ENCODE measurements around the gene SLC30A2. TPM values are rescaled to one million over a fixed set of nuclear protein-coding genes. Genes with fewer than 3 reads are reported as not detected.

Gene SLC30A2
- total and polyA plus RNA-seq, 10 of the 15 experiments (the other 5 are each of a cell fraction or from before 2014, with no cell fraction given): 0.13 TPM; not detected in 9

- peaks cover 8% of the 10 kb centered on the region; the same call in 1 of the 2 replicates for H3K4me1 ChIP-seq (ENCODE audit: control insufficient read depth, insufficient read depth, low read length)
- intact Hi-C loops (cut with micrococcal nuclease; ENCODE audit: unreplicated experiment) (no loop called here), in situ Hi-C loops (cut with MboI) (no loop called here)
- DNase-seq (ENCODE audit: low read depth, low spot score) (no peak), ATAC-seq (peak; percentile 35), FAIRE-seq (peak; percentile 85)
- BruUV-seq (replicated peaks): no TSS peak
- POLR2A ChIA-PET: no interaction called here
- peak overlapping the region; percentile 20; the same call in 1 of the 2 replicates for H3K4me2 ChIP-seq (ENCODE audit: control insufficient read depth, insufficient read depth)
- no peak for TF ChIP-seq POLR2AphosphoS2 (IDR thresholded peaks at IDR 0.05; ENCODE audit: low read depth, low read length)
- TF ChIP-seq NR2C2 (IDR thresholded peaks at IDR 0.05; ENCODE audit: borderline replicate concordance, control insufficient read depth, insufficient read length, low read depth): no peak
- peak; percentile 53; the same call in 1 of the 2 replicates for TF ChIP-seq RUNX3 (IDR thresholded peaks at IDR 0.05; ENCODE audit: low read length)
- no peak for TF ChIP-seq POU2F2 (IDR thresholded peaks at IDR 0.05; ENCODE audit: borderline replicate concordance, low read depth, low read length)
- TF ChIP-seq CEBPB (IDR thresholded peaks at IDR 0.05; ENCODE audit: borderline replicate concordance in 1 of 2, low read depth in 2 of 2, low read length in 2 of 2): no peak
- TF ChIP-seq SKIL (IDR thresholded peaks at IDR 0.05; ENCODE audit: low read depth, poor library complexity, severe bottlenecking): no peak
- no peak for TF ChIP-seq NFIC (IDR thresholded peaks at IDR 0.05; ENCODE audit: low read depth, low read length)
- TF ChIP-seq PKNOX1 (IDR thresholded peaks at IDR 0.05): no peak
- TF ChIP-seq BRCA1 (IDR thresholded peaks at IDR 0.05; ENCODE audit: low read depth, low read length): no peak
- TF ChIP-seq MYC (IDR thresholded peaks at IDR 0.05; ENCODE audit: insufficient read depth, insufficient read length, insufficient replicate concordance, low read length, severe bottlenecking): no peak
- no peak for TF ChIP-seq NRF1 (conservative IDR thresholded peaks at IDR 0.05; ENCODE audit: low read depth, low read length)
- no peak for TF ChIP-seq HDAC2 (IDR thresholded peaks at IDR 0.05)
- TF ChIP-seq FOXM1 (IDR thresholded peaks at IDR 0.05; ENCODE audit: low read depth, low read length): no peak
- peak; percentile 50; the same call in 1 of the 2 replicates for TF ChIP-seq SPI1 (IDR thresholded peaks at IDR 0.05; ENCODE audit: borderline replicate concordance, insufficient read depth, low read depth, low read length)
- RAD21 ChIA-PET (ENCODE audit: unreplicated experiment): no interaction called here
- no peaks in the 10 kb centered on the region for H3K79me2 ChIP-seq (ENCODE audit: control insufficient read depth, insufficient read depth, low read length)
- no peaks in the 10 kb centered on the region for H3K36me3 ChIP-seq (ENCODE audit: control insufficient read depth in 2 of 2, insufficient read depth in 2 of 2, low read length in 1 of 2)
- CTCF ChIA-PET: interaction anchor here (1.1 kb wide), 1 partner anchor 16 kb away, joined by 4 read pairs; no protein-coding TSS in a partner anchor
- WGBS (ENCODE audit: insufficient coverage, insufficient replicate concordance, low lambda C conversion rate, missing lambda C conversion rate): 51% methylated on average over 8 of the region's 8 CpGs
- H3K4me3 ChIP-seq: no peak overlapping the region
- no peaks in the 10 kb centered on the region; a peak in 3 of 4 replicates for H3K27me3 ChIP-seq (replicated peaks in 1 of 2; ENCODE audit: control insufficient read depth in 2 of 2, insufficient read depth in 2 of 2, low read length in 1 of 2)
- no peaks in the 10 kb centered on the region for H3K9me3 ChIP-seq (replicated peaks; ENCODE audit: control insufficient read depth, insufficient read depth, low read length)
- SMC1A ChIA-PET (ENCODE audit: uncharacterized antibody, unreplicated experiment): interaction anchor here (0.6 to 0.9 kb wide), 2 partner anchors 8 to 126 kb away, joined by 3 read pairs; no protein-coding TSS in a partner anchor
- no peak overlapping the region for H2AFZ ChIP-seq (ENCODE audit: control insufficient read depth, low read depth, low read length)
- H4K20me1 ChIP-seq (ENCODE audit: control insufficient read depth, insufficient read depth): no peaks in the 10 kb centered on the region
- H3K9ac ChIP-seq (ENCODE audit: control insufficient read depth, insufficient read depth, low read length): no peak overlapping the region
- H3K27ac ChIP-seq (ENCODE audit: control insufficient read depth, insufficient read depth): no peak overlapping the region
Measured at GRCh38 chr1:26019641-26020315, 26.1 kb downstream of the SLC30A2 start.
